HepG2 (cell line): ENCODE measurements around the gene MPO. TPM values are rescaled to one million over a fixed set of nuclear protein-coding genes. Genes with fewer than 3 reads are reported as not detected.

Experiments used
- CHD2 ChIP-seq: IDR thresholded peaks from 2 replicates; pipeline ENCODE4 v1.6.1; 2011; ENCODE audit warnings: low read depth, low read length, improper control_type of control experiment
- NCOA5 ChIP-seq: sonication (generic); formaldehyde crosslinking; IDR thresholded peaks from 2 replicates; pipeline ENCODE4 v1.4.0; 2020; ENCODE audit warnings: missing genetic modification reagents
- NFIB ChIP-seq: sonication (generic); formaldehyde crosslinking; IDR thresholded peaks from 2 replicates; pipeline ENCODE4 v1.9.0; 2021; ENCODE audit warnings: missing genetic modification reagents, mild to moderate bottlenecking, borderline replicate concordance
- RCOR2 ChIP-seq: IDR thresholded peaks from 2 replicates; pipeline ENCODE4 v1.6.1; 2016; ENCODE audit warnings: missing biosample characterization, missing genetic modification reagents
- RNF219 ChIP-seq: sonication (generic); formaldehyde crosslinking; IDR thresholded peaks from 2 replicates; pipeline ENCODE4 v1.5.0; 2020; ENCODE audit warnings: mild to moderate bottlenecking, missing genetic modification reagents
- ZBTB21 ChIP-seq: sonication (generic); formaldehyde crosslinking; IDR thresholded peaks from 2 replicates; pipeline ENCODE4 v1.4.0; 2020; ENCODE audit warnings: missing genetic modification reagents
- ZC3H13 ChIP-seq: sonication (generic); formaldehyde crosslinking; IDR thresholded peaks from 2 replicates; pipeline ENCODE4 v1.8.1; 2023; ENCODE audit warnings: mild to moderate bottlenecking, missing genetic modification reagents, moderate library complexity
- ZNF180 ChIP-seq: sonication (generic); formaldehyde crosslinking; IDR thresholded peaks from 2 replicates; pipeline ENCODE4 v1.4.0; 2020; ENCODE audit warnings: low read depth, missing genetic modification reagents, borderline replicate concordance
- ZNF44 ChIP-seq: sonication (generic); formaldehyde crosslinking; IDR thresholded peaks from 2 replicates; pipeline ENCODE4 v1.5.1; 2020; ENCODE audit warnings: mild to moderate bottlenecking, missing genetic modification reagents
- ZNF563 ChIP-seq: sonication (generic); formaldehyde crosslinking; IDR thresholded peaks from 2 replicates; pipeline ENCODE4 v1.8.0; 2022; ENCODE audit warnings: mild to moderate bottlenecking, moderate library complexity, missing genetic modification reagents
- polyA plus RNA-seq, 8 experiments: library from polyadenylated mRNA; depleted of rRNA in 3 of 8; stranded (reverse) in 7 of 8; unstranded in 1 of 8; fragments of >200 nt; fragmentation: Illumina TruSeq in 4 of 8; extraction: Trizol in 4 of 8; gene quantifications; 2 replicates each; pipeline versions ENCODE4 v1.2.1 to v1.2.3, GENCODE V29; 2011 to 2016; ENCODE audit warnings: low read depth in 4 of 8, missing spikeins in 1 of 8, mixed read lengths in 1 of 8; ENCODE audit not compliant: insufficient read depth in 1 of 8
- total RNA-seq, 5 experiments: library from RNA; depleted of rRNA; stranded (reverse); fragments of >200 nt; fragmentation: Illumina TruSeq; extraction: Trizol; gene quantifications; 2 replicates each; pipeline ENCODE4 v1.2.3, GENCODE V29; 2016; ENCODE audit warnings: low read depth in 1 of 5
- TF ChIP-seq, protein P1 (sequence below): sonication (generic); formaldehyde crosslinking; IDR thresholded peaks from 2 replicates; pipeline ENCODE4 v1.4.0; 2020; ENCODE audit warnings: mild to moderate bottlenecking, missing genetic modification reagents
- TF ChIP-seq, protein P2 (sequence below): IDR thresholded peaks from 2 replicates; pipeline ENCODE4 v1.6.1; 2016
- TF ChIP-seq, protein P3 (sequence below): sonication (generic); formaldehyde crosslinking; IDR thresholded peaks from 2 replicates; pipeline ENCODE4 v1.5.1; 2020; ENCODE audit warnings: mild to moderate bottlenecking, missing genetic modification reagents, moderate library complexity

The MPO gene
- total and polyA plus RNA-seq, 2 of the 13 experiments (the other 11 are each of a cell fraction or from before 2014, with no cell fraction given), result not detected

- TF ChIP-seq RNF219 (CRISPR knock-in tag), result no peak
- 0 out of 2 replicates have a peak, but pooled peaks have one; percentile 27 for TF ChIP-seq ZNF563 (CRISPR knock-in tag)
- TF ChIP-seq, protein P1, sequence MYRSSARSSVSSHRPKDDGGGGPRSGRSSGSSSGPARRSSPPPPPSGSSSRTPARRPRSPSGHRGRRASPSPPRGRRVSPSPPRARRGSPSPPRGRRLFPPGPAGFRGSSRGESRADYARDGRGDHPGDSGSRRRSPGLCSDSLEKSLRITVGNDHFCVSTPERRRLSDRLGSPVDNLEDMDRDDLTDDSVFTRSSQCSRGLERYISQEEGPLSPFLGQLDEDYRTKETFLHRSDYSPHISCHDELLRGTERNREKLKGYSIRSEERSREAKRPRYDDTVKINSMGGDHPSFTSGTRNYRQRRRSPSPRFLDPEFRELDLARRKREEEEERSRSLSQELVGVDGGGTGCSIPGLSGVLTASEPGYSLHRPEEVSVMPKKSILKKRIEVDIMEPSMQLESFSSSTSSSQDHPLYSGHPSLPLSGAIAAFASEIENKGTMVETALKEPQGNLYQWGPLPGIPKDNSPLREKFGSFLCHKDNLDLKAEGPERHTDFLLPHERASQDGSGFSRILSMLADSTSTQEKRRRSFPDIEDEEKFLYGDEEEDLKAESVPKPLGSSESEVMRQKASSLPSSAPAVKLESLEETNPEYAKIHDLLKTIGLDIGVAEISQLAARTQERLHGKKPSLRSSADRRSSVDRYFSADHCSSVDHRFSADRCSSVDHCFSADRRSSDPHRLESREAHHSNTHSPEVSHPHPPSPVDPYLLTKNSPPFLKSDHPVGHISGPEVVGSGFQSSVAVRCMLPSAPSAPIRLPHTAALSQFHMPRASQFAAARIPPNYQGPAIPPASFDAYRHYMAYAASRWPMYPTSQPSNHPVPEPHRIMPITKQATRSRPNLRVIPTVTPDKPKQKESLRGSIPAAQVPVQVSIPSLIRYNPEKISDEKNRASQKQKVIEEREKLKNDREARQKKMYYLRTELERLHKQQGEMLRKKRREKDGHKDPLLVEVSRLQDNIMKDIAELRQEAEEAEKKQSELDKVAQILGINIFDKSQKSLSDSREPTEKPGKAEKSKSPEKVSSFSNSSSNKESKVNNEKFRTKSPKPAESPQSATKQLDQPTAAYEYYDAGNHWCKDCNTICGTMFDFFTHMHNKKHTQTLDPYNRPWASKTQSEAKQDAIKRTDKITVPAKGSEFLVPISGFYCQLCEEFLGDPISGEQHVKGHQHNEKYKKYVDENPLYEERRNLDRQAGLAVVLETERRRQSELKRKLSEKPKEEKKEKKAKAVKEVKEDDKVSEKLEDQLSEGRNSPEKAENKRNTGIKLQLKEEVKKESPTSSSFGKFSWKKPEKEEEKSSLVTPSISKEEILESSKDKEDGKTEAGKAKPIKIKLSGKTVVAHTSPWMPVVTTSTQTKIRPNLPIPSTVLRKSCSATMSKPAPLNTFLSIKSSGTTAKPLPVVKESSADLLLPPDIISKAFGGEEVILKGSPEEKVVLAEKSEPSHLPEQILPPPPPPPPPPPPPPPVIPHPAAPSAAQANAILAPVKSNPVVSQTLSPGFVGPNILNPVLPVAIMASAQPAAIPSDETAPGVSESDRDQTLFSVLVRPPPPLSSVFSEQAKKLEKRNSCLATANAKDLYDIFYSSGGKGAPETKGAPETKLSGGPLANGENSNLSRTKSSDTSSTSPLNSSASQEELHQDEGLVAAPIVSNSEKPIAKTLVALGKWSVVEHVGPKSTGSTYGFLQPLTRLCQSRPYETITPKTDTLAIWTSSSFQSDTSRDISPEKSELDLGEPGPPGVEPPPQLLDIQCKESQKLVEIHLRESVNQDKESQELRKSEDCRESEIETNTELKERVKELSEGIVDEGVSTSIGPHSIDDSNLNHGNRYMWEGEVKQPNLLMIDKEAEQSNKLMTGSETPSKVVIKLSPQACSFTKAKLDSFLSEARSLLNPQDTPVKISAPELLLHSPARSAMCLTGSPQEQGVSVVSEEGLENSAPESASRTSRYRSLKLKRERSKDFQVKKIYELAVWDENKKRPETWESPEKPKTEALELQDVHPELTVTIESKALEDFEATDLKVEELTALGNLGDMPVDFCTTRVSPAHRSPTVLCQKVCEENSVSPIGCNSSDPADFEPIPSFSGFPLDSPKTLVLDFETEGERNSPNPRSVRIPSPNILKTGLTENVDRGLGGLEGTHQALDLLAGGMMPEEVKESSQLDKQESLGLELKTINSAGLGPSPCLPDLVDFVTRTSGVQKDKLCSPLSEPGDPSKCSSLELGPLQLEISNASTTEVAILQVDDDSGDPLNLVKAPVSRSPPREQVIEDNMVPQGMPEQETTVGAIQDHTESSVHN (CRISPR knock-in tag), result no peak
- peak; percentile 81 for TF ChIP-seq CHD2
- TF ChIP-seq NCOA5, result no peak
- TF ChIP-seq, protein P2, sequence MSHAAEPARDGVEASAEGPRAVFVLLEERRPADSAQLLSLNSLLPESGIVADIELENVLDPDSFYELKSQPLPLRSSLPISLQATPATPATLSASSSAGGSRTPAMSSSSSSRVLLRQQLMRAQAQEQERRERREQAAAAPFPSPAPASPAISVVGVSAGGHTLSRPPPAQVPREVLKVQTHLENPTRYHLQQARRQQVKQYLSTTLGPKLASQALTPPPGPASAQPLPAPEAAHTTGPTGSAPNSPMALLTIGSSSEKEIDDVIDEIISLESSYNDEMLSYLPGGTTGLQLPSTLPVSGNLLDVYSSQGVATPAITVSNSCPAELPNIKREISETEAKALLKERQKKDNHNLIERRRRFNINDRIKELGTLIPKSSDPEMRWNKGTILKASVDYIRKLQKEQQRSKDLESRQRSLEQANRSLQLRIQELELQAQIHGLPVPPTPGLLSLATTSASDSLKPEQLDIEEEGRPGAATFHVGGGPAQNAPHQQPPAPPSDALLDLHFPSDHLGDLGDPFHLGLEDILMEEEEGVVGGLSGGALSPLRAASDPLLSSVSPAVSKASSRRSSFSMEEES (CRISPR knock-in tag), result no peak
- no peak for TF ChIP-seq RCOR2 (CRISPR knock-in tag)
- no peak for TF ChIP-seq ZNF180 (CRISPR knock-in tag)
- TF ChIP-seq NFIB, result no peak
- no peak for TF ChIP-seq ZC3H13 (CRISPR knock-in tag)
- no peak for TF ChIP-seq ZBTB21
- TF ChIP-seq, protein P3, sequence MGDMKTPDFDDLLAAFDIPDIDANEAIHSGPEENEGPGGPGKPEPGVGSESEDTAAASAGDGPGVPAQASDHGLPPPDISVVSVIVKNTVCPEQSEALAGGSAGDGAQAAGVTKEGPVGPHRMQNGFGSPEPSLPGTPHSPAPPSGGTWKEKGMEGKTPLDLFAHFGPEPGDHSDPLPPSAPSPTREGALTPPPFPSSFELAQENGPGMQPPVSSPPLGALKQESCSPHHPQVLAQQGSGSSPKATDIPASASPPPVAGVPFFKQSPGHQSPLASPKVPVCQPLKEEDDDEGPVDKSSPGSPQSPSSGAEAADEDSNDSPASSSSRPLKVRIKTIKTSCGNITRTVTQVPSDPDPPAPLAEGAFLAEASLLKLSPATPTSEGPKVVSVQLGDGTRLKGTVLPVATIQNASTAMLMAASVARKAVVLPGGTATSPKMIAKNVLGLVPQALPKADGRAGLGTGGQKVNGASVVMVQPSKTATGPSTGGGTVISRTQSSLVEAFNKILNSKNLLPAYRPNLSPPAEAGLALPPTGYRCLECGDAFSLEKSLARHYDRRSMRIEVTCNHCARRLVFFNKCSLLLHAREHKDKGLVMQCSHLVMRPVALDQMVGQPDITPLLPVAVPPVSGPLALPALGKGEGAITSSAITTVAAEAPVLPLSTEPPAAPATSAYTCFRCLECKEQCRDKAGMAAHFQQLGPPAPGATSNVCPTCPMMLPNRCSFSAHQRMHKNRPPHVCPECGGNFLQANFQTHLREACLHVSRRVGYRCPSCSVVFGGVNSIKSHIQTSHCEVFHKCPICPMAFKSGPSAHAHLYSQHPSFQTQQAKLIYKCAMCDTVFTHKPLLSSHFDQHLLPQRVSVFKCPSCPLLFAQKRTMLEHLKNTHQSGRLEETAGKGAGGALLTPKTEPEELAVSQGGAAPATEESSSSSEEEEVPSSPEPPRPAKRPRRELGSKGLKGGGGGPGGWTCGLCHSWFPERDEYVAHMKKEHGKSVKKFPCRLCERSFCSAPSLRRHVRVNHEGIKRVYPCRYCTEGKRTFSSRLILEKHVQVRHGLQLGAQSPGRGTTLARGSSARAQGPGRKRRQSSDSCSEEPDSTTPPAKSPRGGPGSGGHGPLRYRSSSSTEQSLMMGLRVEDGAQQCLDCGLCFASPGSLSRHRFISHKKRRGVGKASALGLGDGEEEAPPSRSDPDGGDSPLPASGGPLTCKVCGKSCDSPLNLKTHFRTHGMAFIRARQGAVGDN (CRISPR knock-in tag), result peak; percentile 74
- no peak for TF ChIP-seq ZNF44 (CRISPR knock-in tag)
Measured at GRCh38 chr17:58279016-58279711, 1.6 kb downstream of the MPO start (continued).
